Measurements from ENCODE around the gene CD82.
"Not testable (repeated sequence)": the region's sequence is repeated elsewhere in the genome, so short reads cannot be mapped to it uniquely, and the experiment has no call there.

Gene CD82

GRCh38 chr11:44645827-44646226 lies 80.4 kb downstream of the CD82 start:
- no peak overlapping the region for H2AFZ ChIP-seq

GRCh38 chr11:44647255-44647955 lies 81.9 kb downstream of the CD82 start:
- not testable (repeated sequence) for H2AFZ ChIP-seq; H3K4me3 ChIP-seq (ENCODE audit: low read depth, low read length); H3K4me1 ChIP-seq; H3K9ac ChIP-seq; H3K9me3 ChIP-seq (ENCODE audit: control insufficient read depth, low read length); H3K4me2 ChIP-seq (ENCODE audit: low read length); H3K27ac ChIP-seq; H3K79me2 ChIP-seq; H3K36me3 ChIP-seq (ENCODE audit: control insufficient read depth, insufficient read depth, low read length); H3K27me3 ChIP-seq (ENCODE audit: control insufficient read depth, insufficient read depth, low read length)

More at GRCh38 chr11:44645827-44646226, 80.4 kb downstream of the CD82 start:
- Histone ChIP-seq H3K4me1 (no peaks in the 10 kb centered on the region), H3K4me2 (ENCODE audit: low read length) (no peak overlapping the region), H3K4me3 (ENCODE audit: low read depth, low read length) (no peak overlapping the region), H3K27ac (no peak overlapping the region), H3K9me3 (ENCODE audit: control insufficient read depth, low read length) (no peaks in the 10 kb centered on the region), H3K36me3 (ENCODE audit: control insufficient read depth, insufficient read depth, low read length) (no peaks in the 10 kb centered on the region), H3K9ac (no peak overlapping the region), H3K79me2 (no peaks in the 10 kb centered on the region), H3K27me3 (ENCODE audit: control insufficient read depth, insufficient read depth, low read length) (no peaks in the 10 kb centered on the region)
- TF ChIP-seq, protein P1, sequence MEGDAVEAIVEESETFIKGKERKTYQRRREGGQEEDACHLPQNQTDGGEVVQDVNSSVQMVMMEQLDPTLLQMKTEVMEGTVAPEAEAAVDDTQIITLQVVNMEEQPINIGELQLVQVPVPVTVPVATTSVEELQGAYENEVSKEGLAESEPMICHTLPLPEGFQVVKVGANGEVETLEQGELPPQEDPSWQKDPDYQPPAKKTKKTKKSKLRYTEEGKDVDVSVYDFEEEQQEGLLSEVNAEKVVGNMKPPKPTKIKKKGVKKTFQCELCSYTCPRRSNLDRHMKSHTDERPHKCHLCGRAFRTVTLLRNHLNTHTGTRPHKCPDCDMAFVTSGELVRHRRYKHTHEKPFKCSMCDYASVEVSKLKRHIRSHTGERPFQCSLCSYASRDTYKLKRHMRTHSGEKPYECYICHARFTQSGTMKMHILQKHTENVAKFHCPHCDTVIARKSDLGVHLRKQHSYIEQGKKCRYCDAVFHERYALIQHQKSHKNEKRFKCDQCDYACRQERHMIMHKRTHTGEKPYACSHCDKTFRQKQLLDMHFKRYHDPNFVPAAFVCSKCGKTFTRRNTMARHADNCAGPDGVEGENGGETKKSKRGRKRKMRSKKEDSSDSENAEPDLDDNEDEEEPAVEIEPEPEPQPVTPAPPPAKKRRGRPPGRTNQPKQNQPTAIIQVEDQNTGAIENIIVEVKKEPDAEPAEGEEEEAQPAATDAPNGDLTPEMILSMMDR (IDR thresholded peaks at IDR 0.05), result no peak

DNA sequence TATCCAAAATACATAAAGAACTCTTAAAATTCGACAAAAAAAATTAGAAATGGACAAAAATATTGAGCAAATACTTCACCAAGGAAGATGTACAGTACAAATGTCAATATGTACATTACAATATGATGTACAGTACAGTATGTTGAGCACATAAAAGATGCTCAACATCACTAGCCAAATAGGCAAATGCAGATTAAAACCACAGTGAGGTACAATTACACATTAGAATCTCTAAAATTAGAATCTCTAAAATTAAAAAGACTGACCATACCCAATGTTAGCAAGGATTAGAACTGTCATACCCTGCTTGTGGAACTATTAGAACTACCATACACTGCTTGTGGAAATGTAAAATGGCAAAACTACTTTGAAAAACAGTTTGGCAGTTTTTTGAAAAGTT lies 82.6 kb downstream of the CD82 start:
- Histone ChIP-seq H3K9ac (no peak overlapping the region), H3K36me3 (ENCODE audit: control insufficient read depth, insufficient read depth, low read length) (no peaks in the 10 kb centered on the region), H3K4me1 (no peaks in the 10 kb centered on the region), H3K79me2 (no peaks in the 10 kb centered on the region), H3K9me3 (ENCODE audit: control insufficient read depth, low read length) (no peaks in the 10 kb centered on the region), H3K4me2 (ENCODE audit: low read length) (no peak overlapping the region), H3K27me3 (ENCODE audit: control insufficient read depth, insufficient read depth, low read length) (no peaks in the 10 kb centered on the region), H3K27ac (no peak overlapping the region), H2AFZ (no peak overlapping the region), H3K4me3 (ENCODE audit: low read depth, low read length) (no peak overlapping the region)
- TF ChIP-seq, protein P1 (IDR thresholded peaks at IDR 0.05), result no peak

GRCh38 chr11:44651535-44652155 lies 86.2 kb downstream of the CD82 start:
- Histone ChIP-seq H3K36me3 (ENCODE audit: control insufficient read depth, insufficient read depth, low read length) (no peaks in the 10 kb centered on the region), H3K9me3 (ENCODE audit: control insufficient read depth, low read length) (no peaks in the 10 kb centered on the region), H3K4me3 (ENCODE audit: low read depth, low read length) (no peak overlapping the region), H3K4me2 (ENCODE audit: low read length) (no peak overlapping the region), H3K79me2 (no peaks in the 10 kb centered on the region), H2AFZ (no peak overlapping the region), H3K9ac (no peak overlapping the region), H3K27ac (no peak overlapping the region), H3K27me3 (ENCODE audit: control insufficient read depth, insufficient read depth, low read length) (no peaks in the 10 kb centered on the region), H3K4me1 (no peaks in the 10 kb centered on the region)
- TF ChIP-seq, protein P1 (IDR thresholded peaks at IDR 0.05), result no peak

GRCh38 chr11:44652901-44653644 lies 87.6 kb downstream of the CD82 start:
- no peak overlapping the region for H3K27ac ChIP-seq
- H3K36me3 ChIP-seq (ENCODE audit: control insufficient read depth, insufficient read depth, low read length), result no peaks in the 10 kb centered on the region
- no peaks in the 10 kb centered on the region for H3K79me2 ChIP-seq
- no peak overlapping the region for H2AFZ ChIP-seq
- H3K27me3 ChIP-seq (ENCODE audit: control insufficient read depth, insufficient read depth, low read length), result no peaks in the 10 kb centered on the region
- H3K4me3 ChIP-seq (ENCODE audit: low read depth, low read length), result no peak overlapping the region
- TF ChIP-seq, protein P1 (IDR thresholded peaks at IDR 0.05), result no peak
- no peaks in the 10 kb centered on the region for H3K4me1 ChIP-seq
- no peak overlapping the region for H3K9ac ChIP-seq
- H3K4me2 ChIP-seq (ENCODE audit: low read length), result no peak overlapping the region
- H3K9me3 ChIP-seq (ENCODE audit: control insufficient read depth, low read length), result no peaks in the 10 kb centered on the region
